Measurements from ENCODE around the gene FKBP6.
"Not testable (repeated sequence)": the region's sequence is repeated elsewhere in the genome, so short reads cannot be mapped to it uniquely, and the experiment has no call there.

Gene FKBP6

GRCh38 chr7:73313521-73313906 is 14.4 kb upstream of the FKBP6 start:
- TF ChIP-seq CTCF (IDR thresholded peaks at IDR 0.05; ENCODE audit: borderline replicate concordance, extremely low read depth, low read length, poor library complexity, severe bottlenecking) = no peak
- TF ChIP-seq EZH2 (IDR thresholded peaks at IDR 0.05; ENCODE audit: borderline replicate concordance, low read depth, low read length, severe bottlenecking) = no peak
- no peak for ATAC-seq (ENCODE audit: insufficient read depth, low read depth)
- Histone ChIP-seq H3K9ac (ENCODE audit: low read depth, low read length) (no peak overlapping the region), H3K4me2 (ENCODE audit: insufficient read depth, low read length) (no peak overlapping the region), H2AFZ (ENCODE audit: low read depth, low read length) (no peak overlapping the region), H3K36me3 (ENCODE audit: insufficient read depth, low read length) (no peaks in the 10 kb centered on the region; the same call in 1 of the 2 replicates), H3K27ac (ENCODE audit: low read length) (no peak overlapping the region), H3K4me3 (ENCODE audit: low read depth in 1 of 2, low read length in 2 of 2) (no peak overlapping the region), H3K79me2 (ENCODE audit: insufficient read depth, low read length) (peaks cover 9% of the 10 kb centered on the region), H3K4me1 (ENCODE audit: insufficient read depth, low read length) (peaks cover 12% of the 10 kb centered on the region), H3K9me3 (ENCODE audit: insufficient read depth, low read length, severe bottlenecking) (no peaks in the 10 kb centered on the region), H4K20me1 (ENCODE audit: insufficient read depth, low read length) (no peaks in the 10 kb centered on the region), H3K27me3 (ENCODE audit: insufficient read depth, low read length, poor library complexity) (no peaks in the 10 kb centered on the region)
- no peak for DNase-seq

GRCh38 chr7:73314271-73314670 is 13.7 kb upstream of the FKBP6 start:
- DNase-seq (no peak), ATAC-seq (ENCODE audit: insufficient read depth, low read depth) (no peak)
- no peaks in the 10 kb centered on the region for H3K9me3 ChIP-seq (ENCODE audit: insufficient read depth, low read length, severe bottlenecking)
- H3K27ac ChIP-seq (ENCODE audit: low read length) = no peak overlapping the region
- H4K20me1 ChIP-seq (ENCODE audit: insufficient read depth, low read length) = no peaks in the 10 kb centered on the region
- H3K4me2 ChIP-seq (ENCODE audit: insufficient read depth, low read length) = no peak overlapping the region
- H3K9ac ChIP-seq (ENCODE audit: low read depth, low read length) = no peak overlapping the region
- no peaks in the 10 kb centered on the region for H3K27me3 ChIP-seq (ENCODE audit: insufficient read depth, low read length, poor library complexity)
- H3K79me2 ChIP-seq (ENCODE audit: insufficient read depth, low read length) = peaks cover 2% of the 10 kb centered on the region; the same call in 1 of the 2 replicates
- H2AFZ ChIP-seq (ENCODE audit: low read depth, low read length) = no peak overlapping the region
- peaks cover 6% of the 10 kb centered on the region for H3K4me1 ChIP-seq (ENCODE audit: insufficient read depth, low read length)
- no peak overlapping the region for H3K4me3 ChIP-seq (ENCODE audit: low read depth in 1 of 2, low read length in 2 of 2)
- H3K36me3 ChIP-seq (ENCODE audit: insufficient read depth, low read length) = no peaks in the 10 kb centered on the region
- no peak for TF ChIP-seq EZH2 (IDR thresholded peaks at IDR 0.05; ENCODE audit: borderline replicate concordance, low read depth, low read length, severe bottlenecking)
- no peak for TF ChIP-seq CTCF (IDR thresholded peaks at IDR 0.05; ENCODE audit: borderline replicate concordance, extremely low read depth, low read length, poor library complexity, severe bottlenecking)

- Histone ChIP-seq H3K4me2 (ENCODE audit: insufficient read depth, low read length) (no peak overlapping the region), H3K36me3 (ENCODE audit: insufficient read depth, low read length) (no peaks in the 10 kb centered on the region), H3K9me3 (ENCODE audit: insufficient read depth, low read length, severe bottlenecking) (no peaks in the 10 kb centered on the region), H3K4me3 (ENCODE audit: low read depth in 1 of 2, low read length in 2 of 2) (no peak overlapping the region), H2AFZ (ENCODE audit: low read depth, low read length) (no peak overlapping the region), H3K4me1 (ENCODE audit: insufficient read depth, low read length) (no peaks in the 10 kb centered on the region), H3K9ac (ENCODE audit: low read depth, low read length) (no peak overlapping the region), H3K27me3 (ENCODE audit: insufficient read depth, low read length, poor library complexity) (no peaks in the 10 kb centered on the region), H4K20me1 (ENCODE audit: insufficient read depth, low read length) (no peaks in the 10 kb centered on the region), H3K27ac (ENCODE audit: low read length) (no peak overlapping the region), H3K79me2 (ENCODE audit: insufficient read depth, low read length) (no peaks in the 10 kb centered on the region)
- no peak for DNase-seq
- no peak for ATAC-seq (ENCODE audit: insufficient read depth, low read depth)
- TF ChIP-seq EZH2 (IDR thresholded peaks at IDR 0.05; ENCODE audit: borderline replicate concordance, low read depth, low read length, severe bottlenecking) (no peak), CTCF (IDR thresholded peaks at IDR 0.05; ENCODE audit: borderline replicate concordance, extremely low read depth, low read length, poor library complexity, severe bottlenecking) (no peak)
These were observed 11.4 kb upstream of the FKBP6 start for GRCh38 chr7:73316521-73316920.

- not testable (repeated sequence) for H3K4me3 ChIP-seq (ENCODE audit: low read depth in 1 of 2, low read length in 2 of 2); H3K36me3 ChIP-seq (ENCODE audit: insufficient read depth, low read length); H3K9ac ChIP-seq (ENCODE audit: low read depth, low read length); H3K9me3 ChIP-seq (ENCODE audit: insufficient read depth, low read length, severe bottlenecking); DNase-seq; H3K27ac ChIP-seq (ENCODE audit: low read length); H4K20me1 ChIP-seq (ENCODE audit: insufficient read depth, low read length); H2AFZ ChIP-seq (ENCODE audit: low read depth, low read length); ATAC-seq (ENCODE audit: insufficient read depth, low read depth); H3K4me2 ChIP-seq (ENCODE audit: insufficient read depth, low read length); H3K4me1 ChIP-seq (ENCODE audit: insufficient read depth, low read length); H3K79me2 ChIP-seq (ENCODE audit: insufficient read depth, low read length); H3K27me3 ChIP-seq (ENCODE audit: insufficient read depth, low read length, poor library complexity)
These were observed 9.2 kb upstream of the FKBP6 start for GRCh38 chr7:73318656-73319204.

- not testable (repeated sequence) for H3K4me3 ChIP-seq (ENCODE audit: low read depth in 1 of 2, low read length in 2 of 2); ATAC-seq (ENCODE audit: insufficient read depth, low read depth); DNase-seq; H3K79me2 ChIP-seq (ENCODE audit: insufficient read depth, low read length); H3K4me2 ChIP-seq (ENCODE audit: insufficient read depth, low read length); H3K4me1 ChIP-seq (ENCODE audit: insufficient read depth, low read length); H3K9me3 ChIP-seq (ENCODE audit: insufficient read depth, low read length, severe bottlenecking); H3K9ac ChIP-seq (ENCODE audit: low read depth, low read length); H4K20me1 ChIP-seq (ENCODE audit: insufficient read depth, low read length); H2AFZ ChIP-seq (ENCODE audit: low read depth, low read length); H3K36me3 ChIP-seq (ENCODE audit: insufficient read depth, low read length); H3K27ac ChIP-seq (ENCODE audit: low read length); H3K27me3 ChIP-seq (ENCODE audit: insufficient read depth, low read length, poor library complexity)
These were observed 8.4 kb upstream of the FKBP6 start for GRCh38 chr7:73319541-73319940.

- not testable (repeated sequence) for H3K27ac ChIP-seq (ENCODE audit: low read length); H3K4me1 ChIP-seq (ENCODE audit: insufficient read depth, low read length); H3K79me2 ChIP-seq (ENCODE audit: insufficient read depth, low read length); H4K20me1 ChIP-seq (ENCODE audit: insufficient read depth, low read length); H3K4me3 ChIP-seq (ENCODE audit: low read depth in 1 of 2, low read length in 2 of 2); DNase-seq; H3K9me3 ChIP-seq (ENCODE audit: insufficient read depth, low read length, severe bottlenecking); H3K27me3 ChIP-seq (ENCODE audit: insufficient read depth, low read length, poor library complexity); H2AFZ ChIP-seq (ENCODE audit: low read depth, low read length); H3K9ac ChIP-seq (ENCODE audit: low read depth, low read length); ATAC-seq (ENCODE audit: insufficient read depth, low read depth); H3K36me3 ChIP-seq (ENCODE audit: insufficient read depth, low read length); H3K4me2 ChIP-seq (ENCODE audit: insufficient read depth, low read length)
These were observed 8.0 kb upstream of the FKBP6 start for GRCh38 chr7:73320009-73320408.

All from DND-41 (cell line).